K562 (cell line): ENCODE results near the gene SPATA2L. TPM values are rescaled to one million over a fixed set of nuclear protein-coding genes. Genes with fewer than 3 reads are reported as not detected.

Source experiments
- CBFA2T3 ChIP-seq: fragments of 450-650 bp; IDR thresholded peaks from 2 replicates; pipeline ENCODE4 v1.6.1; 2017
- CCNT2 ChIP-seq: IDR thresholded peaks from 2 replicates; pipeline ENCODE4 v1.6.1; 2011; ENCODE audit warnings: borderline replicate concordance, low read depth, mild to moderate bottlenecking, moderate library complexity, mixed read lengths, low read length; ENCODE audit not compliant: insufficient read length; ENCODE audit errors: extremely low read depth
- ILK ChIP-seq: fragments of 450-650 bp; IDR thresholded peaks from 2 replicates; pipeline ENCODE4 v1.6.1; 2016; ENCODE audit warnings: missing genetic modification characterization, low read depth, mild to moderate bottlenecking, missing compliant biosample characterization, moderate library complexity, borderline replicate concordance
- NELFE ChIP-seq: IDR thresholded peaks from 2 replicates; pipeline ENCODE4 v1.6.1; 2011; ENCODE audit warnings: mild to moderate bottlenecking; ENCODE audit not compliant: insufficient read depth, insufficient read length
- POU5F1 ChIP-seq: fragments of 150-350 bp; IDR thresholded peaks from 2 replicates; pipeline ENCODE4 v1.6.1; 2014; ENCODE audit warnings: borderline replicate concordance, low read length, low read depth, mild to moderate bottlenecking; ENCODE audit not compliant: partially characterized antibody
- YBX1 ChIP-seq: fragments of 450-650 bp; IDR thresholded peaks from 2 replicates; pipeline ENCODE4 v1.7.1; 2016; ENCODE audit warnings: mild to moderate bottlenecking
- ZFX ChIP-seq: sonication (generic); formaldehyde crosslinking; IDR thresholded peaks from 2 replicates; pipeline ENCODE4 v1.8.0; 2022; ENCODE audit warnings: mild to moderate bottlenecking, missing genetic modification reagents, moderate library complexity
- ZNF146 ChIP-seq: IDR thresholded peaks from one replicate; pipeline ENCODE4 v1.6.1; 2018; ENCODE audit warnings: missing compliant biosample characterization; ENCODE audit not compliant: unreplicated experiment
- ZNF239 ChIP-seq: fragments of 250-450 bp; sonication (Bioruptor Pico); IDR thresholded peaks from 2 replicates; pipeline ENCODE4 v1.4.0; 2020; ENCODE audit warnings: mild to moderate bottlenecking
- polyA plus RNA-seq, 8 experiments: library from polyadenylated mRNA; depleted of rRNA in 4 of 8; stranded (reverse) in 5 of 8; unstranded in 3 of 8; fragments of >200 nt; fragmentation: Nextera tagmentation in 2 of 8; fragmentation: Illumina TruSeq in 1 of 8; extraction: Ambion mirVana in 2 of 8; extraction: Trizol in 1 of 8; gene quantifications; 2 replicates each; pipeline versions ENCODE4 v1.2.1 to v1.2.3, GENCODE V29; 2011 to 2014; ENCODE audit warnings: inconsistent platforms in 1 of 8, missing spikeins in 1 of 8
- total RNA-seq, 7 experiments: library from RNA; depleted of rRNA in 6 of 7; stranded (reverse); fragments of >200 nt in 6 of 7; fragmentation: Illumina TruSeq in 2 of 7; extraction: Trizol in 2 of 7; gene quantifications; 2 replicates each; pipeline versions ENCODE4 v1.2.1 to v1.2.3, GENCODE V29; 2011 to 2021; ENCODE audit warnings: low replicate concordance in 1 of 7
- TF ChIP-seq, protein P1 (sequence below): fragments of 450-650 bp; IDR thresholded peaks from 2 replicates; pipeline ENCODE4 v1.6.1; 2016; ENCODE audit warnings: mild to moderate bottlenecking, moderate library complexity
- TF ChIP-seq, protein P2 (sequence below): fragments of 250-450 bp; sonication (Bioruptor Pico); IDR thresholded peaks from 2 replicates; pipeline ENCODE4 v1.5.1; 2021; ENCODE audit warnings: mild to moderate bottlenecking
- TF ChIP-seq, protein P3 (sequence below): conservative IDR thresholded peaks from 2 replicates; pipeline ENCODE4 v1.6.1; 2011; ENCODE audit warnings: low read depth, mild to moderate bottlenecking, low read length; ENCODE audit not compliant: control insufficient read depth

The SPATA2L gene
- total and polyA plus RNA-seq, 9 of the 15 experiments (the other 6 are each of a cell fraction or from before 2014, with no cell fraction given): 0.13 to 19.2 (median 4.8) TPM; not detected in 1

DNA sequence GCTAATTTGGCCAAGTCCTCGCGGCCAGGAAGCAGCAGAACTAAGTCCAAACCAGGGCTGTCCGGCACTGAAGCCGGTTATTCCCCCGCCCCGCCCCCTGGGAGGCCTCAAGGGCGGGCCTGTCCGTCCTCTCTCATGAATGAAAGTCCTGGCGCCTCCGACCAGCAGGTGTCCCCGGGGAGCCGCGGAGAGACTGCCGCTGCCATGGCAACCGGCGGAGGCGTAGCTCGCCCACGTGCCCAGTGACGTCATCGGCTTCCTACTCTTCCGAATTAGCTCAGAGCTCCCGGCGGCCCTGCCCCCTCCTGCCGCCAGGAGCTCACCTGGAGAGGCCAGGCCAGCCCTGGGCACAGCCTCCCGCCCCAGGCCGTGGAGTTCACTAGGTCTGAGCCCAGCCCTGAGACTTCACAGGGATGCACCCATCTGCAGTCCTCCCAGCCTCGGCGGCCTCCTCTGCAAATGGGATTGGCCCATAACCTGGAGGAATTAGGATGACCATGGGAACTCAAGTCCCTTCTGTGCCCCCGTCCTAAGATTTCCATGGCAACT is 1.3 kb downstream of the SPATA2L start (continued):
- TF ChIP-seq, protein P1, sequence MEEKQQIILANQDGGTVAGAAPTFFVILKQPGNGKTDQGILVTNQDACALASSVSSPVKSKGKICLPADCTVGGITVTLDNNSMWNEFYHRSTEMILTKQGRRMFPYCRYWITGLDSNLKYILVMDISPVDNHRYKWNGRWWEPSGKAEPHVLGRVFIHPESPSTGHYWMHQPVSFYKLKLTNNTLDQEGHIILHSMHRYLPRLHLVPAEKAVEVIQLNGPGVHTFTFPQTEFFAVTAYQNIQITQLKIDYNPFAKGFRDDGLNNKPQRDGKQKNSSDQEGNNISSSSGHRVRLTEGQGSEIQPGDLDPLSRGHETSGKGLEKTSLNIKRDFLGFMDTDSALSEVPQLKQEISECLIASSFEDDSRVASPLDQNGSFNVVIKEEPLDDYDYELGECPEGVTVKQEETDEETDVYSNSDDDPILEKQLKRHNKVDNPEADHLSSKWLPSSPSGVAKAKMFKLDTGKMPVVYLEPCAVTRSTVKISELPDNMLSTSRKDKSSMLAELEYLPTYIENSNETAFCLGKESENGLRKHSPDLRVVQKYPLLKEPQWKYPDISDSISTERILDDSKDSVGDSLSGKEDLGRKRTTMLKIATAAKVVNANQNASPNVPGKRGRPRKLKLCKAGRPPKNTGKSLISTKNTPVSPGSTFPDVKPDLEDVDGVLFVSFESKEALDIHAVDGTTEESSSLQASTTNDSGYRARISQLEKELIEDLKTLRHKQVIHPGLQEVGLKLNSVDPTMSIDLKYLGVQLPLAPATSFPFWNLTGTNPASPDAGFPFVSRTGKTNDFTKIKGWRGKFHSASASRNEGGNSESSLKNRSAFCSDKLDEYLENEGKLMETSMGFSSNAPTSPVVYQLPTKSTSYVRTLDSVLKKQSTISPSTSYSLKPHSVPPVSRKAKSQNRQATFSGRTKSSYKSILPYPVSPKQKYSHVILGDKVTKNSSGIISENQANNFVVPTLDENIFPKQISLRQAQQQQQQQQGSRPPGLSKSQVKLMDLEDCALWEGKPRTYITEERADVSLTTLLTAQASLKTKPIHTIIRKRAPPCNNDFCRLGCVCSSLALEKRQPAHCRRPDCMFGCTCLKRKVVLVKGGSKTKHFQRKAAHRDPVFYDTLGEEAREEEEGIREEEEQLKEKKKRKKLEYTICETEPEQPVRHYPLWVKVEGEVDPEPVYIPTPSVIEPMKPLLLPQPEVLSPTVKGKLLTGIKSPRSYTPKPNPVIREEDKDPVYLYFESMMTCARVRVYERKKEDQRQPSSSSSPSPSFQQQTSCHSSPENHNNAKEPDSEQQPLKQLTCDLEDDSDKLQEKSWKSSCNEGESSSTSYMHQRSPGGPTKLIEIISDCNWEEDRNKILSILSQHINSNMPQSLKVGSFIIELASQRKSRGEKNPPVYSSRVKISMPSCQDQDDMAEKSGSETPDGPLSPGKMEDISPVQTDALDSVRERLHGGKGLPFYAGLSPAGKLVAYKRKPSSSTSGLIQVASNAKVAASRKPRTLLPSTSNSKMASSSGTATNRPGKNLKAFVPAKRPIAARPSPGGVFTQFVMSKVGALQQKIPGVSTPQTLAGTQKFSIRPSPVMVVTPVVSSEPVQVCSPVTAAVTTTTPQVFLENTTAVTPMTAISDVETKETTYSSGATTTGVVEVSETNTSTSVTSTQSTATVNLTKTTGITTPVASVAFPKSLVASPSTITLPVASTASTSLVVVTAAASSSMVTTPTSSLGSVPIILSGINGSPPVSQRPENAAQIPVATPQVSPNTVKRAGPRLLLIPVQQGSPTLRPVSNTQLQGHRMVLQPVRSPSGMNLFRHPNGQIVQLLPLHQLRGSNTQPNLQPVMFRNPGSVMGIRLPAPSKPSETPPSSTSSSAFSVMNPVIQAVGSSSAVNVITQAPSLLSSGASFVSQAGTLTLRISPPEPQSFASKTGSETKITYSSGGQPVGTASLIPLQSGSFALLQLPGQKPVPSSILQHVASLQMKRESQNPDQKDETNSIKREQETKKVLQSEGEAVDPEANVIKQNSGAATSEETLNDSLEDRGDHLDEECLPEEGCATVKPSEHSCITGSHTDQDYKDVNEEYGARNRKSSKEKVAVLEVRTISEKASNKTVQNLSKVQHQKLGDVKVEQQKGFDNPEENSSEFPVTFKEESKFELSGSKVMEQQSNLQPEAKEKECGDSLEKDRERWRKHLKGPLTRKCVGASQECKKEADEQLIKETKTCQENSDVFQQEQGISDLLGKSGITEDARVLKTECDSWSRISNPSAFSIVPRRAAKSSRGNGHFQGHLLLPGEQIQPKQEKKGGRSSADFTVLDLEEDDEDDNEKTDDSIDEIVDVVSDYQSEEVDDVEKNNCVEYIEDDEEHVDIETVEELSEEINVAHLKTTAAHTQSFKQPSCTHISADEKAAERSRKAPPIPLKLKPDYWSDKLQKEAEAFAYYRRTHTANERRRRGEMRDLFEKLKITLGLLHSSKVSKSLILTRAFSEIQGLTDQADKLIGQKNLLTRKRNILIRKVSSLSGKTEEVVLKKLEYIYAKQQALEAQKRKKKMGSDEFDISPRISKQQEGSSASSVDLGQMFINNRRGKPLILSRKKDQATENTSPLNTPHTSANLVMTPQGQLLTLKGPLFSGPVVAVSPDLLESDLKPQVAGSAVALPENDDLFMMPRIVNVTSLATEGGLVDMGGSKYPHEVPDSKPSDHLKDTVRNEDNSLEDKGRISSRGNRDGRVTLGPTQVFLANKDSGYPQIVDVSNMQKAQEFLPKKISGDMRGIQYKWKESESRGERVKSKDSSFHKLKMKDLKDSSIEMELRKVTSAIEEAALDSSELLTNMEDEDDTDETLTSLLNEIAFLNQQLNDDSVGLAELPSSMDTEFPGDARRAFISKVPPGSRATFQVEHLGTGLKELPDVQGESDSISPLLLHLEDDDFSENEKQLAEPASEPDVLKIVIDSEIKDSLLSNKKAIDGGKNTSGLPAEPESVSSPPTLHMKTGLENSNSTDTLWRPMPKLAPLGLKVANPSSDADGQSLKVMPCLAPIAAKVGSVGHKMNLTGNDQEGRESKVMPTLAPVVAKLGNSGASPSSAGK: no peak
- TF ChIP-seq NELFE: no peak
- TF ChIP-seq, protein P2, sequence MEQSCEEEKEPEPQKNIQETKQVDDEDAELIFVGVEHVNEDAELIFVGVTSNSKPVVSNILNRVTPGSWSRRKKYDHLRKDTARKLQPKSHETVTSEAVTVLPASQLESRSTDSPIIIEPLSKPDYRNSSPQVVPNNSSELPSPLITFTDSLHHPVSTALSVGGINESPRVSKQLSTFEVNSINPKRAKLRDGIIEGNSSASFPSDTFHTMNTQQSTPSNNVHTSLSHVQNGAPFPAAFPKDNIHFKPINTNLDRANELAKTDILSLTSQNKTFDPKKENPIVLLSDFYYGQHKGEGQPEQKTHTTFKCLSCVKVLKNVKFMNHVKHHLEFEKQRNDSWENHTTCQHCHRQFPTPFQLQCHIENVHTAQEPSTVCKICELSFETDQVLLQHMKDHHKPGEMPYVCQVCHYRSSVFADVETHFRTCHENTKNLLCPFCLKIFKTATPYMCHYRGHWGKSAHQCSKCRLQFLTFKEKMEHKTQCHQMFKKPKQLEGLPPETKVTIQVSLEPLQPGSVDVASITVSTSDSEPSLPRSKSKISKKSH: no peak
- TF ChIP-seq YBX1: no peak
- no peak for TF ChIP-seq ZNF146 (CRISPR knock-in tag)
- TF ChIP-seq, protein P3, sequence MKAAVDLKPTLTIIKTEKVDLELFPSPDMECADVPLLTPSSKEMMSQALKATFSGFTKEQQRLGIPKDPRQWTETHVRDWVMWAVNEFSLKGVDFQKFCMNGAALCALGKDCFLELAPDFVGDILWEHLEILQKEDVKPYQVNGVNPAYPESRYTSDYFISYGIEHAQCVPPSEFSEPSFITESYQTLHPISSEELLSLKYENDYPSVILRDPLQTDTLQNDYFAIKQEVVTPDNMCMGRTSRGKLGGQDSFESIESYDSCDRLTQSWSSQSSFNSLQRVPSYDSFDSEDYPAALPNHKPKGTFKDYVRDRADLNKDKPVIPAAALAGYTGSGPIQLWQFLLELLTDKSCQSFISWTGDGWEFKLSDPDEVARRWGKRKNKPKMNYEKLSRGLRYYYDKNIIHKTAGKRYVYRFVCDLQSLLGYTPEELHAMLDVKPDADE: 0 out of 2 replicates have a peak, but pooled peaks have one; percentile 39
- TF ChIP-seq ILK (tag): no peak
- no peak for TF ChIP-seq ZNF239 (CRISPR knock-in tag)
- TF ChIP-seq CCNT2: peak; percentile 74
- TF ChIP-seq ZFX (CRISPR knock-in tag): 0 out of 2 replicates have a peak, but pooled peaks have one; percentile 33
- no peak; the same call in 1 of the 2 replicates for TF ChIP-seq CBFA2T3
- no peak for TF ChIP-seq POU5F1
